HS-5 (cell line): ENCODE results near the gene SMURF1.
"Not testable (repeated sequence)": the region's sequence is repeated elsewhere in the genome, so short reads cannot be mapped to it uniquely, and the experiment has no call there.

ENCODE experiments used
- DNase-seq: peaks from one replicate; pipeline ENCODE4 v3.0.0-alpha.2; 2012; ENCODE audit warnings: low read depth

The SMURF1 gene

GRCh38 chr7:99047526-99048077, 96.3 kb downstream of the SMURF1 start:
- no peak for DNase-seq

- DNase-seq, result no peak
Measured at GRCh38 chr7:99046722-99047121, 97.2 kb downstream of the SMURF1 start.

GRCh38 chr7:99046262-99046661, 97.6 kb downstream of the SMURF1 start:
- not testable (repeated sequence) for DNase-seq

GRCh38 chr7:99044858-99045257, 99.0 kb downstream of the SMURF1 start:
- DNase-seq, result not testable (repeated sequence)

GRCh38 chr7:99042957-99043356, 101.0 kb downstream of the SMURF1 start:
- no peak for DNase-seq

- no peak for DNase-seq
Measured at GRCh38 chr7:99041526-99041925, 102.4 kb downstream of the SMURF1 start.

GRCh38 chr7:99040104-99040958, 103.6 kb downstream of the SMURF1 start:
- peak; percentile 19 for DNase-seq

- DNase-seq, result no peak
Measured at GRCh38 chr7:99039384-99039891, 104.5 kb downstream of the SMURF1 start.

GRCh38 chr7:99038086-99038855, 105.6 kb downstream of the SMURF1 start:
- DNase-seq, result no peak

DNA sequence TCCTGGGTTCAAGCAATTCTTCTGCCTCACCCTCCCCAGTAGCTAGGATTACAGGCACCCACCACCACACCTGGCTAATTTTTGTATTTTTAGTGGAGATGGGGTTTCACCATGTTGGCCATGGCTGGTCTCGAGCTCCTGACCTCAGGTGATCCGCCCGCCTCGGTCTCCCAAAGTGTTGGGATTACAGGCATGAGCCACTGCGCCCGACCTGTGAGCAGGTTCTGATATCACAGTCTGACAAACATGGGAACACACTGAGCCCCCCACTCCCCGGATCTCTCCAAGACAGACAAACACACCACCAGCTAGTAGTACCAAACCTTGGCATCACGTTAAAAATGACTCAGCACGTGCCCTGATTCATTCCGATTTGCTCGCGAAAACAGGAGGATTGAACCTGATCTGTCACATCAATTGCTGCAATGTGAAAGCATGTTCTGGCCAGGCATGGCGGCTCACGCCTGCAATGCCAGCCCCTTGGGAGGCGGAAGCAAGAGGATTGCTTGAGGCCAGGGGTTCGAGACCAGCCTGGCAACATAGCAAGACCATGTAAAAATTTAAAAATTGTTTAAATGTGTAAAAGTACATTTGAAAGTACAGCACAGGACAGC, 106.5 kb downstream of the SMURF1 start:
- DNase-seq, result no peak

DNA sequence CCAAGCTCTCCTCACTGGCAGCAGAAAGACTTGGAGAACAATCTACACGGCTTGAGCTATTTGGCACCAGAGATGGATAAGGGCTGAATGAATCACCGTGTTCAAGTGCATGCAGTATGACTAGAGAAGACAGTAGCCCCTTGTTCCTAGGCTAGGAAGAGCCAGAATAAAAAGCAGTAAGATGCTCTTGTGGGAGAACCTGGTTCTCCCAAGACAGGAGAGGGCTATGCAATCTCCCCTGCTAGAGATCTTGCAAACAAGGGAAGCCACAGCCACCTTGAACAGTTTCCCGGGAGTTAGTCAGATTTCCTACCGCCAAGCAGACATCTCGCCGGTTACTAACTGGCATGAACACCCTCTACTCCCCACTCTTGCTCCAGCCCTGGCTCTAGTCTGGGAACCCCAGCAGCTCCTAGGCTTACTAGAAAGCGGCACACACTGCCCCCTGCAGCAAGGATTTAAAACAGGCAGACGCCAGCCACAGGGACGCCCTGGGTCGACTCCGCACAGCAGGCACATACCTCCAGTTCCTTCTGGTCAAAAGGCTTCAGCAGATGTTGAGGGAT, 107.3 kb downstream of the SMURF1 start:
- no peak for DNase-seq

- DNase-seq, result no peak
Measured at GRCh38 chr7:99035723-99036545, 108.0 kb downstream of the SMURF1 start.

DNA sequence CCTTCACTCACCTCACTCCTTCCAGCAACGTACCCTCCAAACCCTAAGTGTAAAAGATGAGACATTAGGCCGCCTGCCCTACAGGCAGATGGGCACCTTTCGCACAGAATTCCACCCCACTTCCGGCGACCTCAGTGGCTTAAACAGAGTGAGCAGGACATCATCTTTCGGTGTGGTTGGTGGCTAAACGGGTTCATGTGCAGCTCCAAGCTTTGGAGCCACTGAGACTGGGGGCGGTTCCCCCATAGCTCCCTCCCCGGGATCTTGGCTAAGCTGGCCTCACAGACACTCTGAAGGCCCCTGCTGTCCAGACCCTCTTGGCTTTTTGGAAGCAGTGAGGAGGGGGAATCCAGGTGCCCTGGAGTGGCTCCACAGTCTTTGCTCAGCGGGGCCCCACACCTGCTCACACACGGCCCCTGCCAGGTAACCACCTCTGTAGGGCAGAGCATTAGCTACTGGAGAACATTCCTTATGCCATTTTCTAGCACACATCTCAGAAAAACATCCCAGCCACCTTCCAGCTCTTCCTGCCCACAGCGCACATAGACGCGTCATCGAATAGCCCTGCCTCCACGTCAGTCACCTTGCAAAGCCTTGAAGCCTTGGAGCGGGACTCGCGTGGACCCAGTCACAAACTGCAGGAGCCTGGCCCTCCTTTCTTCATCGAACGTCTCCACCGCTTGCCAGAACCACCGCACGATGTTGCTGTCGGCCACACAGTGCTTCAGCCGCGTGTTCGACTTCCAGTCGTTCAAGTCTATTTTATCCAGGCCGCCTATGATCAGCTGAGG, 108.8 kb downstream of the SMURF1 start:
- DNase-seq, result no peak

DNA sequence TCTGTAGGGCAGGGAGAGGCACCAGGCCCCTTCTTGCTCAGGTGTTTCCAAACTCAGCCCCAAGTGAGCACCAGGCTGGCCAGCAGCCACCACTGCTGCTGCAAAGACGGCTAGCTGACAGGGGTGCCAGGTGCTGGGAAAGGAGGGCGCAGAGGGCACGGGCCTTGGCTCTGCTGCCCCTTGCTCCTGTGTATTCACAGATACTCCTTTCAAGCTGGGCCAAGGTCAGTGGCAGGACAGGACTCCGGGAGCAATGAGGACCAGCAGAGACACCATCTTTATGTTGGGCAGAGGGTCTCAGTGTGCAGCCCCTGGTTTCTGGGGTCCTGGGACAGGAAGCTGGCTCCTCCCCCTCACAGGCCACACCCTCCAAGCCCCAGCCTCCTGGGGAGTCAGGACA, 110.1 kb downstream of the SMURF1 start:
- DNase-seq, result no peak

- DNase-seq, result no peak
Measured at GRCh38 chr7:99032928-99033327, 111.0 kb downstream of the SMURF1 start.

DNA sequence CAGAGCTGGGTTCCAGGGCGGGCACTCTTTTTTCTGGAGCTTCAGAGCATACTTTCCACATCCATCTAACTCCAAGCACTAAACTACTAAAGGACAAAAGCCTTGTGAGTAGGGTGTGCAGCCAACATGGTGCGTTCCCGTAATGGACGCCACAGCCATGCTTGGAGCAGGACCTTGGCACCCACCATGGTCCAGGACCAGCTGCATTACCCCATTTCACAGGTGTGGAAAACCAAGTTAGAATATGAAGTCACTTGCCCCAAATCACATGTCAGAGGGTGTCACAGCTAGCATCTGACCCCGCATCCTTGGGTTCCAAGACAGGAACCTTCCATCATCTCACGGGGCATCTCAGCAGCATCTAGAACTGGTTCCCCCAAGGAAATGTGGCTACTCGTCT, 112.4 kb downstream of the SMURF1 start:
- DNase-seq, result no peak

GRCh38 chr7:99030951-99031350, 113.0 kb downstream of the SMURF1 start:
- DNase-seq, result no peak

DNA sequence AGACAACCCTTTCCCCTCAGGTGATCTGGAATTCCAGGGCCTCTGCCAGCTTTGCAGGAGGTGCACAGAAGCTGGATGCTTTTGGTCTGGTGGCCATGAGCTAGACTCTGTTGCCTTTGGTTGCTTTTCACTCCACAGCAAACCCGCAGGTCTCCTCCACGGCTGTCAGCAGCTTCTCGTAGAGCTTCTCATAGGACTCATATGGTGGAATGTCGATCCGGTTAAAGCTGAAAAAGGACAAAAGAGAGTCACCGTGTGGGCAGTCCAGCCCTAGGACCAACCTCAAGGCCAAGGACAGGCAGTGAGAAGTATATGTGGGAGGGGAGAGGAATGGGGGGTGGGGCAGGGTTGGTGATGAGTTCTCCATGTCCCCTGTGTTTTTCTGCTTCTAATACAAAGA, 113.5 kb downstream of the SMURF1 start:
- DNase-seq, result no peak

DNA sequence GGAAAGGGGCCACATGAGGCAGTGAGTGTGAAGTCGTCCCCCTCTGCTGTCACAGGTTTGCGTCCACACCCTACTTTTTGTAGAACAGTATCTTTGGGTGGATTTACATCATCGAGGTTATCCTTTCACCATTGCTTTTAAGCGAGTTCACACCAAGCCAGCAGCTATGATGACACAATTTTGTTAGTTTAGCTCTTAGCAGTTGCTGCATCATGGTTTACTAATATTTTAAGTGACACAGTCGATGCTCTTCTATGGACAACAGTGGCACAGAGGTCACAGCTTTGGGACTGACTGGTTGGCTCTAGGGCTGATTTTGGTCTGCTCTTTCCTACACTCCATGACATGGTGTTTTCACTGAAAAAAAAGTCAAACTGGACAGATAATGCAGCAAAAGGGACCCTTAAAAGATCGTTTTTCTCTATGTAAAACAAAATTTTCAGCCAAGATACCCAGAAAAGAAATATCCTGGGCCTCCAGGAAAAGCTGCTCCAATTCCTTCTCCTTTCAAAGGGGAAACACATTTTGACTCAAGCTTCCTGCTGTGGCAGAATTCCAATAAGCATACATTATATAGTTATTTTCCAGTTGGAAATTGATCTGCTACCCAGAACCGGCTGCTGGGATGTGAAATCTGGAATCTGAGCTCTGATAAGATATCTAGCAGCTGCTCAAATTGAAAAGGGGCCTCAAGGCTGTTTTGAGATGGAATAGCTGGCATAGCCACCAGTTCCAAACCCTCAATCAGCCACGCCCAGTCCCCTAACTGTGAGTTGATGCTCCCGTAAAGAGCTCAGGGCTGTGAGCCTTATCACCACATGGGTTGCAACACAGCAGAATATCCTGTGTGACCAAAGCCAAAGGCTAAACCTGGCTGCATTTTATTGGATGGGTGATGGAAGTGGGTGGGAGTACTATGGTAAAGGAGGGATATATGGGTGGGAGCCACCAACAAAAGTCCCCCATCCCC, 114.2 kb downstream of the SMURF1 start:
- no peak for DNase-seq
